Caco-2 (cell line): ENCODE data around the gene TBATA. TPM values are rescaled to one million over a fixed set of nuclear protein-coding genes. Genes with fewer than 3 reads are reported as not detected.

Experiments
- BruUV-seq: library from RNA; stranded (reverse); fragments of 400-500 nt; replicated peaks from 2 replicates; lab custom pipeline; 2021; lab: Mats Ljungman, UMichigan
- CTCF ChIA-PET: fragments of 300-600 bp; sonication (Branson Sonifier 250); formaldehyde crosslinking; loops from one replicate; lab custom pipeline; 2022; ENCODE audit warnings: antibody characterized with exemption; lab: Charles Lee
- POLR2A ChIA-PET: fragments of 300-600 bp; sonication (Branson Sonifier 250); formaldehyde crosslinking; loops from one replicate; lab custom pipeline; 2022; ENCODE audit warnings: antibody characterized with exemption; lab: Charles Lee
- DNase-seq, 2 experiments: peaks; one replicate each; pipeline versions ENCODE4 v3.0.0 to v3.0.0-alpha.2; 2020 to 2022
- H3K27me3 ChIP-seq: replicated peaks from 2 replicates; pipeline ENCODE4 v1.6.0; 2011; ENCODE audit warnings: low read length; ENCODE audit not compliant: control insufficient read depth, insufficient read depth
- H3K36me3 ChIP-seq: 2 replicates; pipeline ENCODE4 v1.5.1; 2011; ENCODE audit warnings: low read length; ENCODE audit not compliant: control insufficient read depth, insufficient read depth
- H3K4me1 ChIP-seq: fragments of 250-450 bp; sonication (Bioruptor Pico); 2 replicates; pipeline ENCODE4 v1.5.1; 2020; ENCODE audit warnings: mild to moderate bottlenecking
- H3K4me3 ChIP-seq: 2 replicates; pipeline ENCODE4 v1.5.1; 2011; ENCODE audit warnings: low read depth, mild to moderate bottlenecking, control low read depth, low read length
- H3K9me3 ChIP-seq: fragments of 250-450 bp; sonication (Bioruptor Pico); 2 replicates; pipeline ENCODE4 v1.5.1; 2020; ENCODE audit warnings: mild to moderate bottlenecking, moderate library complexity
- H3K27ac Mint-ChIP-seq: one replicate; pipeline ENCODE4 v1.8.0; 2022; ENCODE audit warnings: mixed read lengths; ENCODE audit not compliant: unreplicated experiment
- H3K27me3 Mint-ChIP-seq: one replicate; pipeline ENCODE4 v1.8.0; 2022; ENCODE audit warnings: mixed read lengths; ENCODE audit not compliant: insufficient read depth, unreplicated experiment
- H3K36me3 Mint-ChIP-seq: one replicate; pipeline ENCODE4 v1.8.0; 2022; ENCODE audit warnings: mild to moderate bottlenecking, mixed read lengths; ENCODE audit not compliant: insufficient read depth, unreplicated experiment
- H3K4me1 Mint-ChIP-seq: one replicate; pipeline ENCODE4 v1.8.0; 2022; ENCODE audit warnings: low read depth, mixed read lengths; ENCODE audit not compliant: unreplicated experiment
- H3K4me3 Mint-ChIP-seq: one replicate; pipeline ENCODE4 v1.8.0; 2022; ENCODE audit warnings: mild to moderate bottlenecking, moderate library complexity, mixed read lengths; ENCODE audit not compliant: unreplicated experiment
- H3K9me3 Mint-ChIP-seq: one replicate; pipeline ENCODE4 v1.8.0; 2022; ENCODE audit warnings: mixed read lengths; ENCODE audit not compliant: unreplicated experiment
- CTCF ChIP-seq, 2 experiments: fragments of 200-600 bp in 1 of 2; IDR thresholded peaks; 1 replicate in 1 of 2; 2 replicates in 1 of 2; pipeline versions ENCODE4 v1.5.1 to v1.8.0; 2011 to 2022; ENCODE audit warnings: antibody characterized with exemption in 1 of 2, control low read depth in 1 of 2, inconsistent platforms in 1 of 2, low read depth in 1 of 2, low read length in 1 of 2, mild to moderate bottlenecking in 1 of 2, moderate library complexity in 1 of 2; ENCODE audit not compliant: insufficient read depth in 1 of 2, severe bottlenecking in 1 of 2, unreplicated experiment in 1 of 2
- intact Hi-C: fragments of 100-400 bp; cut with micrococcal nuclease; formaldehyde crosslinking; loops from one replicate; pipeline ENCODE4 v1.10.0; 2022; ENCODE audit not compliant: unreplicated experiment
- total RNA-seq: library from RNA; stranded (reverse); gene quantifications from 2 replicates; pipeline ENCODE4 v1.2.3, GENCODE V29; 2022

TBATA gene
- total RNA-seq, 1 experiment from 2014 or later: not detected

- peaks cover 5% of the 10 kb centered on the region for H3K27me3 Mint-ChIP-seq
- CTCF ChIA-PET: no interaction called here
- H3K36me3 ChIP-seq: no peaks in the 10 kb centered on the region
- H3K4me1 Mint-ChIP-seq: peaks cover 11% of the 10 kb centered on the region
- intact Hi-C loops: no loop called here
- TF ChIP-seq CTCF (IDR thresholded peaks at IDR 0.05; ENCODE audit: insufficient read depth in 1 of 2, low read depth in 1 of 2, low read length in 1 of 2, severe bottlenecking in 1 of 2, unreplicated experiment in 1 of 2): no peak
- peaks cover 15% of the 10 kb centered on the region for H3K9me3 Mint-ChIP-seq
- BruUV-seq: no TSS peak
- no peaks in the 10 kb centered on the region for H3K4me1 ChIP-seq
- no peaks in the 10 kb centered on the region for H3K36me3 Mint-ChIP-seq
- no peak for DNase-seq
- POLR2A ChIA-PET: no interaction called here
- H3K9me3 ChIP-seq: no peaks in the 10 kb centered on the region
- no peak overlapping the region for H3K27ac Mint-ChIP-seq
- H3K4me3 ChIP-seq: no peak overlapping the region
- H3K27me3 ChIP-seq: no peaks in the 10 kb centered on the region
- H3K4me3 Mint-ChIP-seq: no peak overlapping the region
Observed at GRCh38 chr10:70807556-70807955, 22.4 kb upstream of the TBATA start.

GRCh38 chr10:70806841-70807240 is 21.7 kb upstream of the TBATA start:
- H3K27me3 Mint-ChIP-seq: peaks cover 12% of the 10 kb centered on the region
- ChIA-PET POLR2A (no interaction called here), CTCF (no interaction called here)
- no peak overlapping the region for H3K27ac Mint-ChIP-seq
- peaks cover 20% of the 10 kb centered on the region for H3K9me3 Mint-ChIP-seq
- BruUV-seq: no TSS peak
- intact Hi-C loops: no loop called here
- H3K4me3 Mint-ChIP-seq: no peak overlapping the region
- Histone ChIP-seq H3K27me3 (no peaks in the 10 kb centered on the region), H3K4me3 (no peak overlapping the region), H3K36me3 (no peaks in the 10 kb centered on the region), H3K9me3 (no peaks in the 10 kb centered on the region), H3K4me1 (no peaks in the 10 kb centered on the region)
- peaks cover 11% of the 10 kb centered on the region for H3K4me1 Mint-ChIP-seq
- no peaks in the 10 kb centered on the region for H3K36me3 Mint-ChIP-seq
- TF ChIP-seq CTCF (IDR thresholded peaks at IDR 0.05; ENCODE audit: insufficient read depth in 1 of 2, low read depth in 1 of 2, low read length in 1 of 2, severe bottlenecking in 1 of 2, unreplicated experiment in 1 of 2): no peak
- DNase-seq: no peak

GRCh38 chr10:70805619-70806215 is 20.5 kb upstream of the TBATA start:
- no TSS peak for BruUV-seq
- CTCF ChIA-PET: no interaction called here
- no peaks in the 10 kb centered on the region for H3K36me3 ChIP-seq
- H3K4me1 ChIP-seq: no peaks in the 10 kb centered on the region
- H3K27me3 ChIP-seq: no peaks in the 10 kb centered on the region
- Mint-ChIP-seq H3K9me3 (peaks cover 20% of the 10 kb centered on the region), H3K4me3 (no peak overlapping the region), H3K36me3 (no peaks in the 10 kb centered on the region), H3K27ac (no peak overlapping the region), H3K4me1 (peaks cover 11% of the 10 kb centered on the region), H3K27me3 (peaks cover 14% of the 10 kb centered on the region)
- no peak overlapping the region for H3K4me3 ChIP-seq
- intact Hi-C loops: no loop called here
- H3K9me3 ChIP-seq: no peaks in the 10 kb centered on the region
- no peak for DNase-seq
- TF ChIP-seq CTCF (IDR thresholded peaks at IDR 0.05; ENCODE audit: insufficient read depth in 1 of 2, low read depth in 1 of 2, low read length in 1 of 2, severe bottlenecking in 1 of 2, unreplicated experiment in 1 of 2): no peak
- POLR2A ChIA-PET: no interaction called here
